ENCODE results near the gene CEP164. TPM values are rescaled to one million over a fixed set of nuclear protein-coding genes. Genes with fewer than 3 reads are reported as not detected.

The CEP164 gene
- total RNA-seq, 1 donor from 2014 or later: 15.1 TPM

DNA sequence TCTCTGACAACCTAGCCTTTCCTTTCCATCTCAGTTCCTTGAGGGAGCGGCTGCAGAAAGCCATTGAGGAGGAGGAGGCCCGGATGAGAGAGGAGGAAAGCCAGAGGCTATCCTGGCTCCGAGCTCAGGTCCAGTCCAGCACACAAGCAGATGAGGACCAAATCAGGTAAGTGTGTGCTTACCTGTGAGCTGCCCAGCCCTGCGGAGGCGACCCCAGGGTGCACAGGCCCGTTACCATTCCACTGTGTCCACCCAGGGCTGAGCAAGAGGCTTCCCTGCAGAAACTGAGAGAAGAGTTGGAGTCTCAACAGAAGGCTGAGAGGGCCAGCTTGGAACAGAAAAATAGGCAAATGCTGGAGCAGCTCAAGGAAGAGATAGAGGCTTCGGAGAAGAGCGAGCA, 63.1 kb downstream of the CEP164 start:
- no peak for DNase-seq (ENCODE audit: low spot score in 2 of 2)
- Histone ChIP-seq H3K9me3 (no peaks in the 10 kb centered on the region), H3K4me1 (no peaks in the 10 kb centered on the region), H3K36me3 (peaks cover 86 to 92% of the 10 kb centered on the region in 2 donors), H3K27me3 (no peaks in the 10 kb centered on the region), H3K27ac (no peak overlapping the region), H3K4me3 (no peak overlapping the region)
- intact Hi-C loops (cut with DNase I): no loop called here
- TF ChIP-seq, protein P1, sequence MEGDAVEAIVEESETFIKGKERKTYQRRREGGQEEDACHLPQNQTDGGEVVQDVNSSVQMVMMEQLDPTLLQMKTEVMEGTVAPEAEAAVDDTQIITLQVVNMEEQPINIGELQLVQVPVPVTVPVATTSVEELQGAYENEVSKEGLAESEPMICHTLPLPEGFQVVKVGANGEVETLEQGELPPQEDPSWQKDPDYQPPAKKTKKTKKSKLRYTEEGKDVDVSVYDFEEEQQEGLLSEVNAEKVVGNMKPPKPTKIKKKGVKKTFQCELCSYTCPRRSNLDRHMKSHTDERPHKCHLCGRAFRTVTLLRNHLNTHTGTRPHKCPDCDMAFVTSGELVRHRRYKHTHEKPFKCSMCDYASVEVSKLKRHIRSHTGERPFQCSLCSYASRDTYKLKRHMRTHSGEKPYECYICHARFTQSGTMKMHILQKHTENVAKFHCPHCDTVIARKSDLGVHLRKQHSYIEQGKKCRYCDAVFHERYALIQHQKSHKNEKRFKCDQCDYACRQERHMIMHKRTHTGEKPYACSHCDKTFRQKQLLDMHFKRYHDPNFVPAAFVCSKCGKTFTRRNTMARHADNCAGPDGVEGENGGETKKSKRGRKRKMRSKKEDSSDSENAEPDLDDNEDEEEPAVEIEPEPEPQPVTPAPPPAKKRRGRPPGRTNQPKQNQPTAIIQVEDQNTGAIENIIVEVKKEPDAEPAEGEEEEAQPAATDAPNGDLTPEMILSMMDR (IDR thresholded peaks at IDR 0.05): no peak

DNA sequence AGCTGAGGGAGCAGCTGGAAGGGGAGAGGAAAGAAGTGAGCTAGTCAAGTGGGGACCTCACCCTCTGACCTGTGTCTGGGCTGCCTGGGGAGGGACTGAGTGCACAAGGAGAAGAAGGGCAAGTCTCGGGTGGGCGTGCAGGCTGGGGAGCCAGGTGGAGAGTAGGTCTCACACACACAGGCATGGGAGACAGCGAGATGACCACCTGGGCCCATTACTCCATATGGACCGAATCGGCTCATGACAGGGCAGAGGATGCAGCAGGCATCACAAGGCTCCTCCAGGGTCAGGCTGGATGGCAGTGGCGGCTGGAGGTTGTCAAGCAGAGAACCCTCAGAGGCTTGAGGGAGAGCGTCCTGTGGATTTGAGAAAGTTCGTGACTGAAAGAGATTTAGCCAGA, 63.5 kb downstream of the CEP164 start:
- no peak overlapping the region for H3K27ac ChIP-seq
- no peaks in the 10 kb centered on the region for H3K27me3 ChIP-seq
- intact Hi-C loops (cut with DNase I): no loop called here
- H3K4me3 ChIP-seq: no peak overlapping the region
- no peak for DNase-seq (ENCODE audit: low spot score in 2 of 2)
- TF ChIP-seq, protein P1 (IDR thresholded peaks at IDR 0.05): no peak
- H3K9me3 ChIP-seq: no peaks in the 10 kb centered on the region
- peaks cover 91 to 93% of the 10 kb centered on the region in 2 donors for H3K36me3 ChIP-seq
- no peaks in the 10 kb centered on the region for H3K4me1 ChIP-seq

DNA sequence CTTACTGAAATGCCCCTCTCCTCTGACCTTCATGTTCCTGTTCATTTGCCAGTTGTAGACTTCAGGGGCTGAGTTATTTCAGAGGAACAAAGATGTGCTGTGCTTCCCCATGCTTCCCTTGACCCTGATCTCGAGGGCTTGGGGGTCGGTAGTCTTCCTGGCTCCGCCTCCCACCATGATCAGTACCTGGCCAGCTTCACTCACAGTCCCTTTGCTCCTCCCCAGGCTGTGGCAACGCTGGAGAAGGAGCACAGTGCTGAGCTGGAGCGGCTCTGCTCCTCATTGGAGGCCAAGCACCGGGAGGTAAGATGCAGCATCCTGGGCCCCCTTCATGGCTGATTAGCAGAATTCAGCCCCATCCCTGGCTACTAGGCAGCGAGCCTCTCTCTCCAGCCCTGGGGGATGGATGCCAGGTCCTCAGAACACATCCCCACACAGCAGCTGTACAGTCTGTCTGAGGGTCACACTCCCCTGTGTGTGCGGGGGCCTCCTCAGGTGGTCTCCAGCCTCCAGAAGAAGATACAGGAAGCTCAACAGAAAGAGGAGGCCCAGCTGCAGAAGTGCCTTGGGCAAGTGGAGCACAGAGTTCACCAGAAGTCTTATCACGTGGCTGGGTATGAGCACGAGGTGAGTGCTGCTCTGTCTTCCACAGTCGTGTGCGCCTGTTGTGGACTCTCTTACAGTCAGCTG, 64.5 kb downstream of the CEP164 start:
- Histone ChIP-seq H3K9me3 (no peaks in the 10 kb centered on the region), H3K27ac (no peak overlapping the region), H3K4me3 (no peak overlapping the region), H3K36me3 (peaks cover 93 to 94% of the 10 kb centered on the region in 2 donors), H3K27me3 (no peaks in the 10 kb centered on the region), H3K4me1 (no peaks in the 10 kb centered on the region)
- TF ChIP-seq, protein P1 (IDR thresholded peaks at IDR 0.05): no peak
- no peak for DNase-seq (ENCODE audit: low spot score in 2 of 2)
- intact Hi-C loops (cut with DNase I): no loop called here

DNA sequence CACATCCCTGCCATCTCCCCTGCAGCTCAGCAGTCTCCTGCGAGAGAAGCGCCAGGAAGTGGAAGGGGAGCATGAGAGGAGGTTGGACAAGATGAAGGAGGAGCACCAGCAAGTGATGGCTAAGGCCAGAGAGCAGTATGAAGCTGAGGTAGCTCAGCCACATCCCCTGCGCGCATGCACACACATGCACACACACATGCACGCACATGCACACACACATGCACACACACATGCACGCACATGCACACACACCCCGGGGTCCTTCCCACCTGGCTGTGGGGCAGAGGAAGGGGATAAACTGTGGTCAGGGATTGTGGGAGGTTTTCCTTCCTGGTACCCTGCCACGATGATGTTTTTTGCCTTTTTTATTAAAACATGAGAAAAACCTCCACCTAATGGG, 65.3 kb downstream of the CEP164 start:
- H3K9me3 ChIP-seq: no peaks in the 10 kb centered on the region
- H3K36me3 ChIP-seq: peaks cover 91 to 95% of the 10 kb centered on the region in 2 donors
- no peak overlapping the region for H3K4me3 ChIP-seq
- H3K27ac ChIP-seq: no peak overlapping the region
- H3K27me3 ChIP-seq: no peaks in the 10 kb centered on the region
- no peaks in the 10 kb centered on the region for H3K4me1 ChIP-seq
- TF ChIP-seq, protein P1 (IDR thresholded peaks at IDR 0.05): no peak
- DNase-seq (ENCODE audit: low spot score in 2 of 2): no peak
- intact Hi-C loops (cut with DNase I): no loop called here

DNA sequence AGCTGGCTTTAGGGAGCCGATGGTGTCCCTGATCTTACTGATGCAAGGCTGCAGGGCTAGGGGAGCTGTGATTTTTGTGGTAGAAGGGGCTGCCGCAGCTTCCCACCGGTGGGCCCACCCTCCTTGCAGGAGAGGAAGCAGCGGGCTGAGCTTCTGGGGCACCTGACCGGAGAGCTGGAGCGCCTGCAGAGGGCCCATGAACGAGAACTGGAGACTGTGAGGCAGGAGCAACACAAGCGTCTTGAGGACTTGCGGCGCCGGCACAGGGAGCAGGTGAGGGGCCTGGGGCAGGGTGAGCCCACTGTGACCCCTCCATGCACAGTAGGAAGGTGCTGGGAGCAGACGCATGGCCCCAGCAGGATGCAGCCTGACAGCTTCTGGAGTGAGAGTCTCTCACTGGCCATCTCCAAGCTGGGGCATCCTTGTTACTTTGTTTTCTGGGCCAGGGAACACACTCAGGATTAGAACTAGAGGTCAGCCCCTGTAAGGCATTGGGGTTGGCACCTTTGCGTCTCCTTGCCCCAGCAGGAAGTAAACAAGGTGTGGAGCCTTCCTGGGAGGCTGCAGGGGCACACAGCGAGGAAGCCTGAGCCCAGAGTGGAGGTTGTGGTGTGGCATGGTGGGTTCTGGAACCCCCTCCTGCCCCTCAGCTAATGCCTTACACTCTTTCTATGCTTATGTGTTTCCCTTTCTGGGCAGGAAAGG, 66.7 kb downstream of the CEP164 start:
- no peak overlapping the region for H3K27ac ChIP-seq
- intact Hi-C loops (cut with DNase I): no loop called here
- TF ChIP-seq, protein P1 (IDR thresholded peaks at IDR 0.05): no peak
- H3K4me3 ChIP-seq: no peak overlapping the region
- DNase-seq (ENCODE audit: low spot score in 2 of 2): no peak
- H3K36me3 ChIP-seq: peaks cover 87 to 94% of the 10 kb centered on the region in 2 donors
- no peaks in the 10 kb centered on the region for H3K4me1 ChIP-seq
- peaks cover 0 to 5% of the 10 kb centered on the region in 2 donors for H3K9me3 ChIP-seq
- no peaks in the 10 kb centered on the region for H3K27me3 ChIP-seq
